Sigmoid colon (tissue), 7 donors: ENCODE measurements around the gene FGGY. TPM values are rescaled to one million over a fixed set of nuclear protein-coding genes. Genes with fewer than 3 reads are reported as not detected.

Source experiments
- DNase-seq: peaks from one replicate; pipeline ENCODE4 v3.0.0-alpha.2; 2019
- H3K27ac ChIP-seq, 4 donors: fragments of 200-600 bp; sonication (generic); one replicate each; pipeline ENCODE4 v1.5.1; 2016 to 2019; ENCODE audit warnings: mild to moderate bottlenecking in 1 of 4
- H3K27me3 ChIP-seq, 3 donors: fragments of 200-600 bp; sonication (generic); one replicate each; pipeline ENCODE4 v1.5.1; 2019; ENCODE audit warnings: mild to moderate bottlenecking in 1 of 3
- H3K36me3 ChIP-seq, 4 donors: fragments of 200-600 bp; sonication (generic); one replicate each; pipeline ENCODE4 v1.5.1; 2016 to 2019
- H3K4me1 ChIP-seq, 4 donors: fragments of 200-600 bp; sonication (generic); one replicate each; pipeline ENCODE4 v1.5.1; 2017 to 2019
- H3K4me3 ChIP-seq, 4 donors: fragments of 200-600 bp; sonication (generic); one replicate each; pipeline ENCODE4 v1.5.1; 2017 to 2019; ENCODE audit warnings: mild to moderate bottlenecking in 2 of 4, moderate library complexity in 1 of 4
- H3K9me3 ChIP-seq, 4 donors: fragments of 200-600 bp in 3 of 4; sonication (generic) in 3 of 4; one replicate each; pipeline versions ENCODE4 v1.5.1 to v1.6.1; 2013 to 2019
- CTCF ChIP-seq, 4 experiments: fragments of 450-650 bp in 3 of 4; fragments of 200-600 bp in 1 of 4; IDR thresholded peaks; one replicate each; pipeline ENCODE4 v1.5.1; 2016 to 2019; ENCODE audit warnings: antibody characterized with exemption in 4 of 4, mild to moderate bottlenecking in 3 of 4, moderate library complexity in 2 of 4
- EP300 ChIP-seq, 4 donors: sonication (generic); formaldehyde crosslinking; IDR thresholded peaks; one replicate each; pipeline ENCODE4 v1.6.1; 2017; ENCODE audit warnings: antibody characterized with exemption in 4 of 4
- POLR2A ChIP-seq, 2 donors: fragments of 450-650 bp; IDR thresholded peaks; one replicate each; pipeline ENCODE4 v1.6.1; 2016; ENCODE audit warnings: antibody characterized with exemption in 2 of 2, mild to moderate bottlenecking in 2 of 2, moderate library complexity in 2 of 2
- POLR2AphosphoS5 ChIP-seq, 4 donors: sonication (generic); formaldehyde crosslinking; IDR thresholded peaks; one replicate each; pipeline ENCODE4 v1.6.1; 2017; ENCODE audit warnings: antibody characterized with exemption in 4 of 4
- WGBS, 2 donors: extraction: QIAGEN DNeasy Blood & Tissue Kit; methylation state at CpG; one replicate each; pipeline ENCODE4 v1.1.7; 2013; 5-methylcytosine and 5-hydroxymethylcytosine counted together
- intact Hi-C: fragments of 100-400 bp; cut with DNase I; formaldehyde crosslinking; loops from one replicate; pipeline ENCODE4 v1.15.1; 2023
- polyA plus RNA-seq, 3 donors: library from polyadenylated mRNA; stranded (reverse); fragments of 200-250 nt; gene quantifications; one replicate each; pipeline ENCODE4 v1.2.3, GENCODE V29; 2013
- total RNA-seq, 4 donors: library from RNA; depleted of rRNA; stranded (reverse); fragments of >200 nt; gene quantifications; one replicate each; pipeline ENCODE4 v1.1.0, GENCODE V29; 2016
- donor health status: healthy with polysubstance abuse.
- donor health status: Bipolar disorder and iron deficiency.
- donor health status: healthy.

FGGY gene
- total and polyA plus RNA-seq, 7 donors = 4.8 to 54.1 (median 20.5) TPM

- H3K4me1 ChIP-seq = peaks cover 0 to 17% (median 10%) of the 10 kb centered on the region in 4 donors
- no peaks in the 10 kb centered on the region for H3K27me3 ChIP-seq
- TF ChIP-seq POLR2AphosphoS5 (IDR thresholded peaks at IDR 0.05) = no peak
- no peak for TF ChIP-seq CTCF (IDR thresholded peaks at IDR 0.05)
- WGBS, 2 donors = 73 to 85% methylated on average over 5 of the region's 5 CpGs
- H3K36me3 ChIP-seq = no peaks in the 10 kb centered on the region
- H3K4me3 ChIP-seq = no peak overlapping the region
- H3K9me3 ChIP-seq = no peaks in the 10 kb centered on the region
- DNase-seq = no peak
- intact Hi-C loops = no loop called here
- H3K27ac ChIP-seq = no peak overlapping the region
Observed at GRCh38 chr1:59499273-59499942, 202.5 kb downstream of the FGGY start.

GRCh38 chr1:59499943-59500569 lies 203.2 kb downstream of the FGGY start:
- intact Hi-C loops = no loop called here
- TF ChIP-seq EP300 (IDR thresholded peaks at IDR 0.05) (no peak), POLR2A (IDR thresholded peaks at IDR 0.05) (no peak), POLR2AphosphoS5 (IDR thresholded peaks at IDR 0.05) (no peak), CTCF (IDR thresholded peaks at IDR 0.05) (no peak)
- DNase-seq = no peak
- WGBS, 2 donors = 19 to 67% methylated on average over 4 of the region's 4 CpGs
- Histone ChIP-seq H3K27me3 (no peaks in the 10 kb centered on the region), H3K27ac (no peak overlapping the region), H3K36me3 (no peaks in the 10 kb centered on the region), H3K4me3 (no peak overlapping the region), H3K9me3 (no peaks in the 10 kb centered on the region), H3K4me1 (peaks cover 0 to 17% (median 10%) of the 10 kb centered on the region in 4 donors)

- Histone ChIP-seq H3K27ac (no peak overlapping the region), H3K4me1 (peaks cover 0 to 17% (median 14%) of the 10 kb centered on the region in 4 donors), H3K4me3 (no peak overlapping the region), H3K27me3 (no peaks in the 10 kb centered on the region), H3K9me3 (no peaks in the 10 kb centered on the region), H3K36me3 (no peaks in the 10 kb centered on the region)
- TF ChIP-seq CTCF (IDR thresholded peaks at IDR 0.05) (no peak), EP300 (IDR thresholded peaks at IDR 0.05) (no peak), POLR2A (IDR thresholded peaks at IDR 0.05) (no peak), POLR2AphosphoS5 (IDR thresholded peaks at IDR 0.05) (no peak)
- DNase-seq = no peak
- intact Hi-C loops = no loop called here
- WGBS, 2 donors = 53 to 70% methylated on average over 4 of the region's 4 CpGs
Observed at GRCh38 chr1:59500950-59501742, 204.3 kb downstream of the FGGY start.

GRCh38 chr1:59502009-59502691 lies 205.3 kb downstream of the FGGY start:
- Histone ChIP-seq H3K4me3 (no peak overlapping the region), H3K27me3 (no peaks in the 10 kb centered on the region), H3K4me1 (peaks cover 0 to 26% (median 21%) of the 10 kb centered on the region in 4 donors), H3K27ac (no peak overlapping the region), H3K36me3 (no peaks in the 10 kb centered on the region), H3K9me3 (no peaks in the 10 kb centered on the region)
- TF ChIP-seq POLR2A (IDR thresholded peaks at IDR 0.05) = no peak
- intact Hi-C loops = no loop called here
- no peak for DNase-seq
- 86 to 89% methylated on average over 4 of the region's 4 CpGs for WGBS, 2 donors

- H3K4me3 ChIP-seq = no peak overlapping the region
- WGBS, 2 donors = 87 to 90% methylated on average over 3 of the region's 3 CpGs
- TF ChIP-seq POLR2AphosphoS5 (IDR thresholded peaks at IDR 0.05) (no peak), EP300 (IDR thresholded peaks at IDR 0.05) (no peak), POLR2A (IDR thresholded peaks at IDR 0.05) (no peak), CTCF (IDR thresholded peaks at IDR 0.05) (no peak)
- no peaks in the 10 kb centered on the region for H3K9me3 ChIP-seq
- no peaks in the 10 kb centered on the region for H3K36me3 ChIP-seq
- H3K27ac ChIP-seq = no peak overlapping the region
- no peak for DNase-seq
- H3K4me1 ChIP-seq = peaks cover 0 to 39% (median 30%) of the 10 kb centered on the region in 4 donors
- intact Hi-C loops = no loop called here
- H3K27me3 ChIP-seq = no peaks in the 10 kb centered on the region
Observed at GRCh38 chr1:59504276-59504675, 207.4 kb downstream of the FGGY start.
